ENCODE measurements around the gene RADIL. TPM values are rescaled to one million over a fixed set of nuclear protein-coding genes. Genes with fewer than 3 reads are reported as not detected.

Gene RADIL
- polyA plus RNA-seq, 2 donors = 0.29 to 0.93 TPM

DNA sequence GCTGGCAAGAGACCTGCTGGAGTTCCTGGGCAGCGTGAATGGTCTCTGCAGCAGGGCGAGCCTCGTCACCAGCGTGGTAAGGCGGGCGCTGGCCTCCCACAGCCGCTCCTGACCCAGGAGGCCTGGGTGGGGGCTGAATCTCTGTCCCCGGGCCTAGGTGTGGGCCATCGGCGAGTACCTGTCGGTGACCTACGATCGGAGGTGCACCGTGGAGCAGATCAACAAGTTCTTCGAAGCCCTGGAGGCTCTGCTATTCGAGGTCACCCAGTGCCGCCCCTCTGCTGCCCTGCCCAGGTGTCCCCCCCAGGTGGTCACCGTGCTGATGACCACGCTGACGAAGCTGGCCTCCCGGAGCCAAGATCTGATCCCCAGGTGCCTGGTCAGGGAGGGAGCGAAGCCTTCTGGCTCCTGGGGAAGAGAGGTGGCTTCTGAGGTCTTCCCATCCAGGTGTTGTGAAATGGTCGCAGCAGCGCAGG is 93.0 kb downstream of the RADIL start:
- H3K4me1 ChIP-seq (ENCODE audit: control insufficient read depth in 2 of 2, insufficient read depth in 2 of 2, low read length in 1 of 2) = peaks cover 0 to 3% of the 10 kb centered on the region in 2 donors
- H3K9me3 ChIP-seq (ENCODE audit: control insufficient read depth in 2 of 2, insufficient read depth in 1 of 2, low read depth in 1 of 2, low read length in 1 of 2) = peaks cover 0 to 4% of the 10 kb centered on the region in 2 donors
- H3K27me3 ChIP-seq (ENCODE audit: control insufficient read depth in 1 of 2, insufficient read depth in 2 of 2, low read length in 2 of 2) = no peaks in the 10 kb centered on the region
- H3K4me3 ChIP-seq (ENCODE audit: low read depth in 1 of 2, low read length in 2 of 2) = no peak overlapping the region
- no peak overlapping the region for H3K27ac ChIP-seq (ENCODE audit: low read depth in 2 of 2, low read length in 1 of 2)
- peaks cover 4 to 53% of the 10 kb centered on the region in 2 donors for H3K36me3 ChIP-seq (ENCODE audit: control insufficient read depth in 2 of 2, insufficient read depth in 2 of 2, low read length in 1 of 2)
- 93 to 94% methylated on average over 23 to 24 of the region's 24 CpGs for WGBS, 2 donors

- Histone ChIP-seq H3K27me3 (ENCODE audit: control insufficient read depth in 1 of 2, insufficient read depth in 2 of 2, low read length in 2 of 2) (no peaks in the 10 kb centered on the region), H3K9me3 (ENCODE audit: control insufficient read depth in 2 of 2, insufficient read depth in 1 of 2, low read depth in 1 of 2, low read length in 1 of 2) (peaks cover 0 to 4% of the 10 kb centered on the region in 2 donors), H3K4me1 (ENCODE audit: control insufficient read depth in 2 of 2, insufficient read depth in 2 of 2, low read length in 1 of 2) (peaks cover 0 to 3% of the 10 kb centered on the region in 2 donors), H3K36me3 (ENCODE audit: control insufficient read depth in 2 of 2, insufficient read depth in 2 of 2, low read length in 1 of 2) (peaks cover 4 to 58% of the 10 kb centered on the region in 2 donors), H3K4me3 (ENCODE audit: low read depth in 1 of 2, low read length in 2 of 2) (no peak overlapping the region), H3K27ac (ENCODE audit: low read depth in 2 of 2, low read length in 1 of 2) (no peak overlapping the region)
- WGBS, 2 donors = 89 to 91% methylated on average over 9 of the region's 9 CpGs
Measured at GRCh38 chr7:4790078-4790465, 93.4 kb downstream of the RADIL start.

GRCh38 chr7:4789194-4790077 is 94.1 kb downstream of the RADIL start:
- peaks cover 0 to 3% of the 10 kb centered on the region in 2 donors for H3K4me1 ChIP-seq (ENCODE audit: control insufficient read depth in 2 of 2, insufficient read depth in 2 of 2, low read length in 1 of 2)
- WGBS, 2 donors = 80 to 89% methylated on average over 23 to 26 of the region's 26 CpGs
- no peak overlapping the region for H3K4me3 ChIP-seq (ENCODE audit: low read depth in 1 of 2, low read length in 2 of 2)
- H3K36me3 ChIP-seq (ENCODE audit: control insufficient read depth in 2 of 2, insufficient read depth in 2 of 2, low read length in 1 of 2) = peaks cover 4 to 64% of the 10 kb centered on the region in 2 donors
- H3K27me3 ChIP-seq (ENCODE audit: control insufficient read depth in 1 of 2, insufficient read depth in 2 of 2, low read length in 2 of 2) = no peaks in the 10 kb centered on the region
- H3K9me3 ChIP-seq (ENCODE audit: control insufficient read depth in 2 of 2, insufficient read depth in 1 of 2, low read depth in 1 of 2, low read length in 1 of 2) = peaks cover 0 to 7% of the 10 kb centered on the region in 2 donors
- H3K27ac ChIP-seq (ENCODE audit: low read depth in 2 of 2, low read length in 1 of 2) = no peak overlapping the region

GRCh38 chr7:4788627-4789189 is 94.8 kb downstream of the RADIL start:
- H3K9me3 ChIP-seq (ENCODE audit: control insufficient read depth in 2 of 2, insufficient read depth in 1 of 2, low read depth in 1 of 2, low read length in 1 of 2) = peaks cover 0 to 7% of the 10 kb centered on the region in 2 donors
- H3K27me3 ChIP-seq (ENCODE audit: control insufficient read depth in 1 of 2, insufficient read depth in 2 of 2, low read length in 2 of 2) = no peaks in the 10 kb centered on the region
- WGBS, 2 donors = 91 to 95% methylated on average over 18 to 27 of the region's 27 CpGs
- H3K36me3 ChIP-seq (ENCODE audit: control insufficient read depth in 2 of 2, insufficient read depth in 2 of 2, low read length in 1 of 2) = peaks cover 4 to 70% of the 10 kb centered on the region in 2 donors
- H3K4me1 ChIP-seq (ENCODE audit: control insufficient read depth in 2 of 2, insufficient read depth in 2 of 2, low read length in 1 of 2) = peaks cover 0 to 3% of the 10 kb centered on the region in 2 donors
- H3K27ac ChIP-seq (ENCODE audit: low read depth in 2 of 2, low read length in 1 of 2) = no peak overlapping the region
- no peak overlapping the region for H3K4me3 ChIP-seq (ENCODE audit: low read depth in 1 of 2, low read length in 2 of 2)

GRCh38 chr7:4787947-4788626 is 95.4 kb downstream of the RADIL start:
- H3K4me3 ChIP-seq (ENCODE audit: low read depth in 1 of 2, low read length in 2 of 2) = no peak overlapping the region
- peaks cover 0 to 7% of the 10 kb centered on the region in 2 donors for H3K9me3 ChIP-seq (ENCODE audit: control insufficient read depth in 2 of 2, insufficient read depth in 1 of 2, low read depth in 1 of 2, low read length in 1 of 2)
- H3K27me3 ChIP-seq (ENCODE audit: control insufficient read depth in 1 of 2, insufficient read depth in 2 of 2, low read length in 2 of 2) = no peaks in the 10 kb centered on the region
- peaks cover 0 to 3% of the 10 kb centered on the region in 2 donors for H3K4me1 ChIP-seq (ENCODE audit: control insufficient read depth in 2 of 2, insufficient read depth in 2 of 2, low read length in 1 of 2)
- H3K36me3 ChIP-seq (ENCODE audit: control insufficient read depth in 2 of 2, insufficient read depth in 2 of 2, low read length in 1 of 2) = peaks cover 4 to 76% of the 10 kb centered on the region in 2 donors
- 88 to 91% methylated on average over 23 of the region's 23 CpGs for WGBS, 2 donors
- H3K27ac ChIP-seq (ENCODE audit: low read depth in 2 of 2, low read length in 1 of 2) = no peak overlapping the region

GRCh38 chr7:4787541-4787940 is 96.0 kb downstream of the RADIL start:
- H3K9me3 ChIP-seq (ENCODE audit: control insufficient read depth in 2 of 2, insufficient read depth in 1 of 2, low read depth in 1 of 2, low read length in 1 of 2) = peaks cover 0 to 7% of the 10 kb centered on the region in 2 donors
- peaks cover 0 to 3% of the 10 kb centered on the region in 2 donors for H3K4me1 ChIP-seq (ENCODE audit: control insufficient read depth in 2 of 2, insufficient read depth in 2 of 2, low read length in 1 of 2)
- WGBS, 2 donors = 91% methylated on average over 17 of the region's 17 CpGs
- H3K27me3 ChIP-seq (ENCODE audit: control insufficient read depth in 1 of 2, insufficient read depth in 2 of 2, low read length in 2 of 2) = no peaks in the 10 kb centered on the region
- no peak overlapping the region for H3K27ac ChIP-seq (ENCODE audit: low read depth in 2 of 2, low read length in 1 of 2)
- no peak overlapping the region for H3K4me3 ChIP-seq (ENCODE audit: low read depth in 1 of 2, low read length in 2 of 2)
- H3K36me3 ChIP-seq (ENCODE audit: control insufficient read depth in 2 of 2, insufficient read depth in 2 of 2, low read length in 1 of 2) = peaks cover 6 to 81% of the 10 kb centered on the region in 2 donors

DNA sequence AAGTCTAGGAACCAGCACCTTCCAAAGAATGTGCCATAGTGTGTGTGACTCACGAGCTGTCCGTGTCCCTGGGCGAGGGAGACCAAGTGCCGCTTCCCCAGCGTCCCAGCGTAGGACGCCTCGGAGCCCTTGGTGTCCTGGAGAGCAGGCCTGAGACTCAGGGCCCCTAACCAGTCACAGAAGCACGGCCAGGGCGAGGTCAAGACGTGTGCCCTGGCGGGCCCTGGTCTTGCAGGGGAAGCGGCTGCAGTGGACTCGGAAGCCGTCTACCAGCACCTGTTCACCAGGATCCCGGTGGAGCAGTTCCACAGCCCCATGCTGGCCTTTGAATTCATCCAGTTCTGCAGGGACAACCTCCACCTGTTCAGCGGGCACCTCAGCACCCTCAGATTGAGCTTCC is 97.5 kb downstream of the RADIL start:
- H3K4me1 ChIP-seq (ENCODE audit: control insufficient read depth in 2 of 2, insufficient read depth in 2 of 2, low read length in 1 of 2) = peaks cover 0 to 3% of the 10 kb centered on the region in 2 donors
- 95 to 96% methylated on average over 17 of the region's 17 CpGs for WGBS, 2 donors
- H3K4me3 ChIP-seq (ENCODE audit: low read depth in 1 of 2, low read length in 2 of 2) = no peak overlapping the region
- no peaks in the 10 kb centered on the region for H3K27me3 ChIP-seq (ENCODE audit: control insufficient read depth in 1 of 2, insufficient read depth in 2 of 2, low read length in 2 of 2)
- H3K9me3 ChIP-seq (ENCODE audit: control insufficient read depth in 2 of 2, insufficient read depth in 1 of 2, low read depth in 1 of 2, low read length in 1 of 2) = peaks cover 0 to 3% of the 10 kb centered on the region in 2 donors
- no peak overlapping the region for H3K27ac ChIP-seq (ENCODE audit: low read depth in 2 of 2, low read length in 1 of 2)
- H3K36me3 ChIP-seq (ENCODE audit: control insufficient read depth in 2 of 2, insufficient read depth in 2 of 2, low read length in 1 of 2) = peaks cover 16 to 88% of the 10 kb centered on the region in 2 donors

DNA sequence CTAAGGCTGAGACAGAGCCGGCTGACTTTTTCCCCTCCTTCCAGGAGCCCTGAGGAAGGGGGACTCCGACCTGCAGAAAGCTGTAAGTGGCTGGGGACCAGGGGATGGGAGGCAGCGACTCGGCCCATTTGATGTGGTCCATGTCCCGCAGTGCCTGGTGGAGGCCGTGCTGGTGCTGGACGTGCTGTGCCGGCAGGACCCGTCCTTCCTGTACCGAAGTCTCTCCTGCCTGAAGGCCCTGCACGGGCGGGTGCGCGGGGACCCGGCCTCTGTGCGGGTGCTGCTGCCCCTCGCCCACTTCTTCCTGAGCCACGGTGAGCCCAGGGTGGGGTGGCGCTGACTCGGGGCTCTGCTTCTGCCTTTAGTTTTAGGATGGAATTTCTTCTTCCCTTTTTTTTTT is 98.1 kb downstream of the RADIL start:
- no peaks in the 10 kb centered on the region for H3K27me3 ChIP-seq (ENCODE audit: control insufficient read depth in 1 of 2, insufficient read depth in 2 of 2, low read length in 2 of 2)
- H3K9me3 ChIP-seq (ENCODE audit: control insufficient read depth in 2 of 2, insufficient read depth in 1 of 2, low read depth in 1 of 2, low read length in 1 of 2) = peaks cover 0 to 3% of the 10 kb centered on the region in 2 donors
- no peak overlapping the region for H3K27ac ChIP-seq (ENCODE audit: low read depth in 2 of 2, low read length in 1 of 2)
- H3K4me1 ChIP-seq (ENCODE audit: control insufficient read depth in 2 of 2, insufficient read depth in 2 of 2, low read length in 1 of 2) = peaks cover 0 to 3% of the 10 kb centered on the region in 2 donors
- H3K4me3 ChIP-seq (ENCODE audit: low read depth in 1 of 2, low read length in 2 of 2) = no peak overlapping the region
- peaks cover 15 to 84% of the 10 kb centered on the region in 2 donors for H3K36me3 ChIP-seq (ENCODE audit: control insufficient read depth in 2 of 2, insufficient read depth in 2 of 2, low read length in 1 of 2)
- 92 to 94% methylated on average over 18 to 20 of the region's 20 CpGs for WGBS, 2 donors

DNA sequence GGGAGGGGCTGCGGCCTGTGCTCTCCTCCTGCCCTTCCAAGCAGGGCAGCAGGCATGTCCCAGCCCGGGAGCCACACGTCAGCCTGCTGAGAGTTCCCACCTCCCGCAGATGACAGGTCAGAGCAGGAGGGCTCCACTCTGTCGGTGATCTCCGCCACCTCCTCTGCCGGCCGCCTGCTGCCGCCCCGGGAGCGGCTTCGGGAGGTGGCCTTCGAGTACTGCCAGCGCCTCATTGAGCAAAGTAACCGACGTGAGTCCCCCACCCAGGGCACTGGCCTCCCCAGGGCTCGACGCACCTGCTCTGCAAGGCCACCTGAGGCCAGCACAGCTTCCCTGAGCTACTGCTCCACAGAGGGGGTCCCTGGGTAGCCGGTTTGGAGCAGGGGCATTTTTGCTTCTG is 98.7 kb downstream of the RADIL start:
- H3K9me3 ChIP-seq (ENCODE audit: control insufficient read depth in 2 of 2, insufficient read depth in 1 of 2, low read depth in 1 of 2, low read length in 1 of 2) = peaks cover 0 to 3% of the 10 kb centered on the region in 2 donors
- no peaks in the 10 kb centered on the region for H3K27me3 ChIP-seq (ENCODE audit: control insufficient read depth in 1 of 2, insufficient read depth in 2 of 2, low read length in 2 of 2)
- no peak overlapping the region for H3K4me3 ChIP-seq (ENCODE audit: low read depth in 1 of 2, low read length in 2 of 2)
- H3K4me1 ChIP-seq (ENCODE audit: control insufficient read depth in 2 of 2, insufficient read depth in 2 of 2, low read length in 1 of 2) = peaks cover 0 to 3% of the 10 kb centered on the region in 2 donors
- no peak overlapping the region for H3K27ac ChIP-seq (ENCODE audit: low read depth in 2 of 2, low read length in 1 of 2)
- H3K36me3 ChIP-seq (ENCODE audit: control insufficient read depth in 2 of 2, insufficient read depth in 2 of 2, low read length in 1 of 2) = peaks cover 13 to 81% of the 10 kb centered on the region in 2 donors
- WGBS, 2 donors = 90 to 94% methylated on average over 19 of the region's 19 CpGs

Data from esophagus (tissue), 2 donors.